UCSD-AML1 (cell line): ENCODE data around the gene ANKRD44.
"Not testable (repeated sequence)": the region's sequence is repeated elsewhere in the genome, so short reads cannot be mapped to it uniquely, and the experiment has no call there.

Source experiments
- DNase-seq: peaks from one replicate; lab custom pipeline; 2025; ENCODE audit not compliant: unreplicated experiment; lab: John Stamatoyannopoulos, UW

Gene ANKRD44

GRCh38 chr2:197293252-197294007, 17.1 kb downstream of the ANKRD44 start:
- no peak for DNase-seq

- DNase-seq = no peak
Measured at GRCh38 chr2:197292619-197293018, 18.0 kb downstream of the ANKRD44 start.

GRCh38 chr2:197287596-197287932, 23.0 kb downstream of the ANKRD44 start:
- not testable (repeated sequence) for DNase-seq

- no peak for DNase-seq
Measured at GRCh38 chr2:197286805-197287595, 23.6 kb downstream of the ANKRD44 start.

GRCh38 chr2:197285361-197285760, 25.2 kb downstream of the ANKRD44 start:
- DNase-seq = no peak

- DNase-seq = no peak
Measured at GRCh38 chr2:197284956-197285355, 25.6 kb downstream of the ANKRD44 start.

- DNase-seq = no peak
Measured at GRCh38 chr2:197281421-197281820, 29.2 kb downstream of the ANKRD44 start.

GRCh38 chr2:197280015-197280702, 30.4 kb downstream of the ANKRD44 start:
- DNase-seq = no peak

- no peak for DNase-seq
Measured at GRCh38 chr2:197278799-197279763, 31.5 kb downstream of the ANKRD44 start.

GRCh38 chr2:197277794-197278193, 32.8 kb downstream of the ANKRD44 start:
- DNase-seq = no peak

GRCh38 chr2:197276156-197276555, 34.4 kb downstream of the ANKRD44 start:
- no peak for DNase-seq

GRCh38 chr2:197274937-197275336, 35.6 kb downstream of the ANKRD44 start:
- no peak for DNase-seq

- no peak for DNase-seq
Measured at GRCh38 chr2:197274349-197274748, 36.2 kb downstream of the ANKRD44 start.

GRCh38 chr2:197273485-197273884, 37.1 kb downstream of the ANKRD44 start:
- DNase-seq = no peak

GRCh38 chr2:197270601-197271000, 40.0 kb downstream of the ANKRD44 start:
- no peak for DNase-seq

- DNase-seq = no peak
Measured at GRCh38 chr2:197269815-197270214, 40.8 kb downstream of the ANKRD44 start.

- DNase-seq = no peak
Measured at GRCh38 chr2:197268786-197269584, 41.6 kb downstream of the ANKRD44 start.

GRCh38 chr2:197266477-197266876, 44.1 kb downstream of the ANKRD44 start:
- no peak for DNase-seq

- DNase-seq = no peak
Measured at GRCh38 chr2:197265924-197266323, 44.7 kb downstream of the ANKRD44 start.

- no peak for DNase-seq
Measured at GRCh38 chr2:197265036-197265435, 45.5 kb downstream of the ANKRD44 start.
